Stimulated activated naive CD4-positive, alpha-beta T cell (primary cell): Measurements from ENCODE around the gene SOX6.

Experiments used
- DNase-seq, 6 experiments: peaks; one replicate each; lab custom pipeline; 2025; lab: John Stamatoyannopoulos, UW

SOX6 gene

GRCh38 chr11:15993345-15993744 lies 363.0 kb downstream of the SOX6 start:
- no peak for DNase-seq

GRCh38 chr11:15991215-15991614 lies 365.1 kb downstream of the SOX6 start:
- DNase-seq, result no peak

- DNase-seq, result no peak
These were observed 366.7 kb downstream of the SOX6 start for GRCh38 chr11:15989685-15990084.

GRCh38 chr11:15988693-15989231 lies 367.6 kb downstream of the SOX6 start:
- no peak for DNase-seq

GRCh38 chr11:15988016-15988550 lies 368.3 kb downstream of the SOX6 start:
- DNase-seq, result no peak

- no peak for DNase-seq
These were observed 369.3 kb downstream of the SOX6 start for GRCh38 chr11:15987046-15987445.

GRCh38 chr11:15985860-15986139 lies 370.5 kb downstream of the SOX6 start:
- DNase-seq, result no peak

- no peak for DNase-seq
These were observed 371.1 kb downstream of the SOX6 start for GRCh38 chr11:15985127-15985859.

- DNase-seq, result no peak
These were observed 375.1 kb downstream of the SOX6 start for GRCh38 chr11:15981292-15981691.

GRCh38 chr11:15977116-15977515 lies 379.2 kb downstream of the SOX6 start:
- DNase-seq, result no peak

- no peak for DNase-seq
These were observed 379.8 kb downstream of the SOX6 start for GRCh38 chr11:15976433-15977045.

- no peak for DNase-seq
These were observed 380.6 kb downstream of the SOX6 start for GRCh38 chr11:15975742-15976141.

- DNase-seq, result no peak
These were observed 383.5 kb downstream of the SOX6 start for GRCh38 chr11:15972838-15973237.

- no peak for DNase-seq
These were observed 385.2 kb downstream of the SOX6 start for GRCh38 chr11:15971215-15971546.

GRCh38 chr11:15970506-15971214 lies 385.7 kb downstream of the SOX6 start:
- DNase-seq, result no peak

- DNase-seq, result no peak
These were observed 386.5 kb downstream of the SOX6 start for GRCh38 chr11:15969701-15970329.

- DNase-seq, result no peak
These were observed 387.1 kb downstream of the SOX6 start for GRCh38 chr11:15969281-15969680.

GRCh38 chr11:15968461-15969130 lies 387.8 kb downstream of the SOX6 start:
- no peak for DNase-seq

- DNase-seq, result no peak
These were observed 388.4 kb downstream of the SOX6 start for GRCh38 chr11:15967966-15968365.

GRCh38 chr11:15967166-15967565 lies 389.2 kb downstream of the SOX6 start:
- DNase-seq, result no peak

- no peak for DNase-seq
These were observed 390.6 kb downstream of the SOX6 start for GRCh38 chr11:15965562-15966250.
